Neuronal stem cell (in vitro differentiated cells): ENCODE data around the gene PBRM1.
A peak's percentile ranks its signal among the peaks of the same experiment; 100 is the strongest.

Source experiments
- DNase-seq: peaks from one replicate; pipeline ENCODE4 v3.0.0-alpha.2; 2013; ENCODE audit warnings: low spot score
- H2AFZ ChIP-seq: one replicate; pipeline ENCODE4 v1.6.1; 2013; ENCODE audit warnings: mild to moderate bottlenecking, low read length, inconsistent platforms
- H2AK5ac ChIP-seq: 2 replicates; pipeline ENCODE4 v1.6.1; 2013; ENCODE audit warnings: low read depth, mild to moderate bottlenecking, inconsistent platforms, low read length, moderate library complexity, mixed read lengths
- H2BK120ac ChIP-seq: 2 replicates; pipeline ENCODE4 v1.6.1; 2013; ENCODE audit warnings: low read depth, mild to moderate bottlenecking, inconsistent platforms, low read length, moderate library complexity, mixed read lengths
- H2BK12ac ChIP-seq: one replicate; pipeline ENCODE4 v1.6.1; 2013; ENCODE audit warnings: low read length, inconsistent platforms
- H2BK15ac ChIP-seq: 2 replicates; pipeline ENCODE4 v1.6.1; 2013; ENCODE audit warnings: mild to moderate bottlenecking, low read length, inconsistent platforms, mixed read lengths
- H2BK5ac ChIP-seq: one replicate; pipeline ENCODE4 v1.6.1; 2013; ENCODE audit warnings: inconsistent platforms, mild to moderate bottlenecking, low read length, moderate library complexity
- H3K14ac ChIP-seq: one replicate; pipeline ENCODE4 v1.6.1; 2013; ENCODE audit warnings: low read length, inconsistent platforms
- H3K18ac ChIP-seq: 2 replicates; pipeline ENCODE4 v1.6.1; 2013; ENCODE audit warnings: low read length, inconsistent platforms
- H3K23ac ChIP-seq: 2 replicates; pipeline ENCODE4 v1.6.1; 2013; ENCODE audit warnings: low read depth, mild to moderate bottlenecking, mixed read lengths, low read length, inconsistent platforms; ENCODE audit not compliant: poor library complexity
- H3K27ac ChIP-seq: replicated peaks from 3 replicates; pipeline ENCODE4 v1.5.1; 2013; ENCODE audit warnings: low read length, inconsistent platforms
- H3K27me3 ChIP-seq, 3 experiments: 2 replicates each; pipeline ENCODE4 v1.6.1; 2013; ENCODE audit warnings: low read length in 3 of 3, mild to moderate bottlenecking in 2 of 3, inconsistent platforms in 1 of 3, low read depth in 1 of 3, mixed read lengths in 1 of 3, moderate library complexity in 1 of 3; ENCODE audit not compliant: control insufficient read depth in 3 of 3, insufficient read depth in 3 of 3
- H3K36me3 ChIP-seq, 2 donors: replicated peaks in 1 of 2; 2 replicates each; pipeline ENCODE4 v1.6.1; 2013; ENCODE audit warnings: low read length in 2 of 2; ENCODE audit not compliant: control insufficient read depth in 2 of 2, insufficient read depth in 2 of 2
- H3K4ac ChIP-seq: 2 replicates; pipeline ENCODE4 v1.6.1; 2013; ENCODE audit warnings: inconsistent platforms, mild to moderate bottlenecking, low read length, moderate library complexity
- H3K4me1 ChIP-seq, 2 donors: 1 replicate in 1 of 2; 2 replicates in 1 of 2; pipeline ENCODE4 v1.6.1; 2013; ENCODE audit warnings: low read length in 2 of 2, low read depth in 1 of 2; ENCODE audit not compliant: control insufficient read depth in 2 of 2, insufficient read depth in 1 of 2
- H3K4me2 ChIP-seq: one replicate; pipeline ENCODE4 v1.6.1; 2013; ENCODE audit warnings: mild to moderate bottlenecking, low read length, inconsistent platforms; ENCODE audit not compliant: insufficient read depth, poor library complexity, severe bottlenecking
- H3K4me3 ChIP-seq, 2 donors: 2 replicates each; pipeline ENCODE4 v1.5.1; 2013; ENCODE audit warnings: low read length in 2 of 2, mild to moderate bottlenecking in 2 of 2, inconsistent platforms in 1 of 2, moderate library complexity in 1 of 2
- H3K79me1 ChIP-seq: one replicate; pipeline ENCODE4 v1.6.1; 2013; ENCODE audit warnings: low read depth, mild to moderate bottlenecking, inconsistent platforms, low read length, moderate library complexity
- H3K9ac ChIP-seq: one replicate; pipeline ENCODE4 v1.6.1; 2013; ENCODE audit warnings: mild to moderate bottlenecking, low read depth, low read length, inconsistent platforms; ENCODE audit not compliant: poor library complexity
- H3K9me3 ChIP-seq, 2 donors: replicated peaks in 1 of 2; 2 replicates each; pipeline versions ENCODE3 to v1.6.1; 2013; ENCODE audit warnings: low read length in 2 of 2, mild to moderate bottlenecking in 2 of 2, inconsistent platforms in 1 of 2, low read depth in 1 of 2, mixed read lengths in 1 of 2, moderate library complexity in 1 of 2; ENCODE audit not compliant: control insufficient read depth in 2 of 2, insufficient read depth in 1 of 2
- H4K8ac ChIP-seq: one replicate; pipeline ENCODE4 v1.6.1; 2013; ENCODE audit warnings: low read depth, mild to moderate bottlenecking, inconsistent platforms, low read length, moderate library complexity
- H4K91ac ChIP-seq: one replicate; pipeline ENCODE4 v1.6.1; 2013; ENCODE audit warnings: low read length, low read depth, mild to moderate bottlenecking, inconsistent platforms; ENCODE audit not compliant: poor library complexity
- WGBS, 2 donors: extraction: QIAGEN DNeasy Blood & Tissue Kit; methylation state at CpG; one replicate each; pipeline ENCODE4 v1.1.7; 2013; ENCODE audit warnings: missing lambda C conversion rate in 2 of 2, mixed read lengths in 1 of 2; ENCODE audit not compliant: insufficient read length in 2 of 2, insufficient replicate concordance in 1 of 2; ENCODE audit errors: extremely low coverage in 2 of 2; 5-methylcytosine and 5-hydroxymethylcytosine counted together

PBRM1 gene

GRCh38 chr3:52707585-52707984 lies 21.9 kb upstream of the PBRM1 start:
- DNase-seq, result no peak
- H2BK5ac ChIP-seq, result no peak overlapping the region
- no CpG with 5 or more reads among the region's 4 CpGs for WGBS, 2 donors
- no peak overlapping the region for H3K4ac ChIP-seq
- no peak overlapping the region for H4K8ac ChIP-seq
- no peak overlapping the region for H3K9ac ChIP-seq
- no peak overlapping the region for H4K91ac ChIP-seq
- H2BK12ac ChIP-seq, result no peak overlapping the region
- H2BK120ac ChIP-seq, result no peak overlapping the region
- H3K27ac ChIP-seq, result no peak overlapping the region
- no peak overlapping the region for H3K14ac ChIP-seq
- H3K4me3 ChIP-seq, result peak overlapping the region in 1 of 2 donors; percentile 95
- H3K4me1 ChIP-seq, result peaks cover 5 to 8% of the 10 kb centered on the region in 2 donors
- H2AFZ ChIP-seq, result no peak overlapping the region
- peaks cover 14% of the 10 kb centered on the region for H3K79me1 ChIP-seq
- no peaks in the 10 kb centered on the region for H3K27me3 ChIP-seq
- no peak overlapping the region for H2AK5ac ChIP-seq
- H3K4me2 ChIP-seq, result no peak overlapping the region
- H3K36me3 ChIP-seq, result peaks cover 8 to 53% of the 10 kb centered on the region in 2 donors
- H2BK15ac ChIP-seq, result no peak overlapping the region
- H3K18ac ChIP-seq, result no peak overlapping the region
- peaks cover 1 to 7% of the 10 kb centered on the region in 2 donors for H3K9me3 ChIP-seq
- no peak overlapping the region for H3K23ac ChIP-seq

GRCh38 chr3:52705688-52706686 lies 20.3 kb upstream of the PBRM1 start, which contains the start of the genes GLT8D1 and SPCS1:
GLT8D1 (minus strand) TSS chr3:52705791; CDS start chr3:52700460, 5,331 bp downstream.
SPCS1 (plus strand) TSS chr3:52706106; CDS start chr3:52706247, 141 bp downstream.
- Histone ChIP-seq H3K9ac (peak within 1 kb of the TSS; percentile 100), H2AK5ac (peak within 1 kb of the TSS; percentile 14), H2BK12ac (peak within 1 kb of the TSS; percentile 59), H2BK15ac (peak within 1 kb of the TSS; percentile 69), H3K9me3 (peaks cover 0 to 1% of the 10 kb centered on the region in 2 donors), H4K91ac (no peak within 1 kb of the TSS), H3K27ac (peak within 1 kb of the TSS; percentile 84), H2BK5ac (peak within 1 kb of the TSS; percentile 98), H3K14ac (peak within 1 kb of the TSS; percentile 100), H2BK120ac (no peak within 1 kb of the TSS), H3K4me1 (peaks cover 5 to 8% of the 10 kb centered on the region in 2 donors), H3K36me3 (peaks cover 4 to 37% of the 10 kb centered on the region in 2 donors), H3K79me1 (peaks cover 14% of the 10 kb centered on the region), H4K8ac (no peak within 1 kb of the TSS), H3K18ac (peak within 1 kb of the TSS; percentile 100), H3K4ac (peak within 1 kb of the TSS; percentile 38), H2AFZ (peak within 1 kb of the TSS; percentile 99), H3K4me2 (peak within 1 kb of the TSS; percentile 75), H3K23ac (peak within 1 kb of the TSS; percentile 96), H3K27me3 (no peaks in the 10 kb centered on the region), H3K4me3 (peak within 1 kb of the TSS; percentile 95 to 99)
- WGBS, 2 donors, result no CpG with 5 or more reads among the region's 94 CpGs
- peak; percentile 90 for DNase-seq

GRCh38 chr3:52705438-52705687 lies 19.6 kb upstream of the PBRM1 start:
- peak overlapping the region; percentile 84 for H3K27ac ChIP-seq
- H2BK120ac ChIP-seq, result no peak overlapping the region
- H3K27me3 ChIP-seq, result no peaks in the 10 kb centered on the region
- no peak for DNase-seq
- peak overlapping the region; percentile 99 for H2AFZ ChIP-seq
- H4K91ac ChIP-seq, result no peak overlapping the region
- peak overlapping the region; percentile 100 for H3K9ac ChIP-seq
- peaks cover 5 to 8% of the 10 kb centered on the region in 2 donors for H3K4me1 ChIP-seq
- peak overlapping the region; percentile 95 to 99 for H3K4me3 ChIP-seq
- H3K4me2 ChIP-seq, result peak overlapping the region; percentile 69
- H3K4ac ChIP-seq, result no peak overlapping the region
- peaks cover 14% of the 10 kb centered on the region for H3K79me1 ChIP-seq
- H2AK5ac ChIP-seq, result no peak overlapping the region
- peaks cover 0 to 1% of the 10 kb centered on the region in 2 donors for H3K9me3 ChIP-seq
- H3K23ac ChIP-seq, result peak overlapping the region; percentile 96
- peak overlapping the region; percentile 39 for H2BK15ac ChIP-seq
- no peak overlapping the region for H2BK12ac ChIP-seq
- no CpG with 5 or more reads among the region's 25 CpGs for WGBS, 2 donors
- peak overlapping the region; percentile 76 for H3K14ac ChIP-seq
- H3K36me3 ChIP-seq, result peaks cover 4 to 31% of the 10 kb centered on the region in 2 donors
- H2BK5ac ChIP-seq, result peak overlapping the region; percentile 98
- H3K18ac ChIP-seq, result peak overlapping the region; percentile 100
- no peak overlapping the region for H4K8ac ChIP-seq
